ENCODE data around the gene MRPL11.
A peak's percentile ranks its signal among the peaks of the same experiment; 100 is the strongest.

MRPL11 gene

GRCh38 chr11:66386171-66387069 is 52.2 kb downstream of the MRPL11 start:
- DNase-seq = peak; percentile 90 to 92

Data from SHP77 (cell line).